ENCODE data around the gene COX10. TPM values are rescaled to one million over a fixed set of nuclear protein-coding genes. Genes with fewer than 3 reads are reported as not detected.

The COX10 gene
- total RNA-seq, 2 experiments from 2014 or later = 24.5 to 25.2 TPM

DNA sequence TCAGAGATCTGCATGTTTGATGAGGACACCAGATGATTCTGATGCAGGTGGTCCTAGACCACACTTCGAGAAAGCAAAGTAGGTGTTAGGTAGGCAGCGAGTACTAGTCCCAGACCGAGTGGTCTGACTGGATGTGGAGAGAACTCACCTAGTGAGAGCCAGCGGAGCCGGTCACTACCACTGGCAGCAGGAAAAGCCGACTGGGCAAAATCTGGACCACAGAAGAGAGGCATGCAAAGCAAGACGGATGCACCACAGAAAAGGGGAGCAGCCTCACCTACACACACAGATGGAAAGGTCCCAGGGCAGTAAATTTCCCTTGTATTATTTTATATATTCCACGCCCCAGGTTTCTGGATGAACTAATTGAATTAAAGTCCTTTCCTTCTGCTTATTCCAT is 13.5 kb downstream of the COX10 start:
- Mint-ChIP-seq H3K27ac (no peak overlapping the region), H3K9me3 (no peaks in the 10 kb centered on the region), H3K36me3 (ENCODE audit: low read depth) (peaks cover 47% of the 10 kb centered on the region), H3K27me3 (no peaks in the 10 kb centered on the region), H3K4me3 (no peak overlapping the region), H3K4me1 (peaks cover 28% of the 10 kb centered on the region)
- DNase-seq = no peak
- POLR2A ChIA-PET = no interaction called here
- CTCF ChIA-PET = no interaction called here

DNA sequence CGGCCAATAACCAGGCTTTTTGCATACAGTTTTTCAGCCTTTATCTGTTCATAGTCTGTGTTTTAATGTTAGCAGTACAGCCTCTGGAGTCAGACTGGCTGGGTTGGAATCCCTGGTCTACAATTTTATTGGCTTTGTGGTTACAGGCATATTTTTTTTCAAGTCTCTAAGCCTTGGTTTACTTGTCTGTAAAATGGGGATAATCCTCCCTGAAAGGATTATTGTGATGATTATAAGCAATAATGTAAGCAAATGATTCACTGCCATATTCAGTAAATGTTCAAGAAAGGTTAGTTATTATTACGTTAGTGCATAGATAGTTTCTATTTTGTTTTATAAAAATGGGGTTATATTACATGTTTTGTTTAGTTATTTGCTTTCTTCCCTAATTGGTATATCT is 15.7 kb downstream of the COX10 start:
- ChIA-PET CTCF (no interaction called here), POLR2A (no interaction called here)
- Mint-ChIP-seq H3K36me3 (ENCODE audit: low read depth) (peaks cover 48% of the 10 kb centered on the region), H3K27me3 (no peaks in the 10 kb centered on the region), H3K9me3 (no peaks in the 10 kb centered on the region), H3K4me1 (peaks cover 28% of the 10 kb centered on the region), H3K4me3 (no peak overlapping the region), H3K27ac (no peak overlapping the region)
- no peak for DNase-seq

DNA sequence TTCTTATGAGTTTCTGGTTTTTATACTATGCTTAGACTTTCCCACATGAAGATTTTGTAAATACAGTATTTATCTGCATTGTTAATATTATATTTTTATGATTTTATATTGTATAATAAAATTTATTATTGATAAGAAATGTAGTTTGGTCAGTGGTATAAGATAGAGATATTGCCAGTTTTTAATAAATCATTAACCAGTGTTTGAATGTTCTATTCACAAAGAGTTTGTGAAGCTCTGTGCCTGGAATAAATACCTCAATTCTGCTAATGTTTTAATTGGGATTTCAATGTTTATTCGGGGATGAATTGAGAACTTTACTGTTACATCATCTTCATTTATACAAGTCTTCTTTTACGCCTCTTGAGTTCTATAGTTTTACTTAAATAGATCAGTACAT is 16.9 kb downstream of the COX10 start:
- H3K27ac Mint-ChIP-seq = no peak overlapping the region
- peaks cover 42% of the 10 kb centered on the region for H3K36me3 Mint-ChIP-seq (ENCODE audit: low read depth)
- H3K27me3 Mint-ChIP-seq = no peaks in the 10 kb centered on the region
- no peak overlapping the region for H3K4me3 Mint-ChIP-seq
- CTCF ChIA-PET = no interaction called here
- POLR2A ChIA-PET = no interaction called here
- DNase-seq = no peak
- no peaks in the 10 kb centered on the region for H3K9me3 Mint-ChIP-seq
- peaks cover 26% of the 10 kb centered on the region for H3K4me1 Mint-ChIP-seq

DNA sequence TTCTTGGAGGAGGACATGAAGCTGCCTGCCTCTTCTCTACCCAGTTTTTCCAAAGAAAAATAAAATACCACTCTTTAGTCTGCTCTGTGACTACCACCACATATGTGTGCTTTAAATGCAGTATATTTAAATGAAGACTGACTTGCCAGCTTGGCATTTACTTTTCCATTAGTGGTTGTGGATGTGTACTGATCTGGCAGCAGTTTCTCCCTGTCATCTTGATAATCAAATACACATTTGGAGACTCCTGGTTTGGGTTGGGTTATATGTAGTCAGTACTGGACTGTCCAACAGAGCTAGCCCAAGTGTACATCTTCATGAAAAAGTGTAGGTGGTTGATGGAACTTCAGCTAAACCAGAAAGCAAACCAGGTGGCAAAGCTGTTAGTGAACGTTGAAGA is 19.9 kb downstream of the COX10 start:
- peaks cover 49% of the 10 kb centered on the region for H3K4me1 Mint-ChIP-seq
- no peak overlapping the region for H3K27ac Mint-ChIP-seq
- no peak overlapping the region for H3K4me3 Mint-ChIP-seq
- no peaks in the 10 kb centered on the region for H3K9me3 Mint-ChIP-seq
- CTCF ChIA-PET = interaction anchor here (1.0 kb wide), 1 partner anchor 34 kb away, joined by 3 read pairs; no protein-coding TSS in a partner anchor
- POLR2A ChIA-PET = interaction anchor here (1.2 to 2.3 kb wide), 3 partner anchors 11 to 211 kb away, joined by 4 to 5 read pairs (median 4); partner anchors contain the start of gene HS3ST3B1
- H3K36me3 Mint-ChIP-seq (ENCODE audit: low read depth) = peaks cover 27% of the 10 kb centered on the region
- H3K27me3 Mint-ChIP-seq = no peaks in the 10 kb centered on the region
- no peak for DNase-seq

DNA sequence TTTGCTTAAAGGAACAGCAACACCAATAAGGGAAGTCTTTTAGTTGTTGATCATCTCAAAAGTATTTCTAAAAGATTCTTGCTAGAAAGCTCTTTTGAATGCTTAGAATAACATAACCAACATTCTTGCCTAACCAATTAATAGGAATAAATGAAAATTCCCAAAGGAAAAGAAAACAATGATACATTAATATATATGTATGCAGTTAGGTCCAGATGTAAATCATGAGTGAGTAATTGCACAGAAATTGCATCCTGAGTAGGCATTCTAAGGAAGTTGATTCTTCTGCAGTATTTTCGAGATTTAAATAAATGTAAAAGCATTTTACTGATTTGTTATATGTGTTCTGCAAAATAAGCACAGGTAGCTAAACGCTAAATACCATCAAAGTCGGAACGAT is 22.1 kb downstream of the COX10 start:
- POLR2A ChIA-PET = interaction anchor here (0.9 to 2.3 kb wide), 3 partner anchors 9 to 210 kb away, joined by 3 to 5 read pairs (median 5); partner anchors contain the start of gene HS3ST3B1
- Mint-ChIP-seq H3K36me3 (ENCODE audit: low read depth) (peaks cover 33% of the 10 kb centered on the region), H3K4me3 (no peak overlapping the region)

DNA sequence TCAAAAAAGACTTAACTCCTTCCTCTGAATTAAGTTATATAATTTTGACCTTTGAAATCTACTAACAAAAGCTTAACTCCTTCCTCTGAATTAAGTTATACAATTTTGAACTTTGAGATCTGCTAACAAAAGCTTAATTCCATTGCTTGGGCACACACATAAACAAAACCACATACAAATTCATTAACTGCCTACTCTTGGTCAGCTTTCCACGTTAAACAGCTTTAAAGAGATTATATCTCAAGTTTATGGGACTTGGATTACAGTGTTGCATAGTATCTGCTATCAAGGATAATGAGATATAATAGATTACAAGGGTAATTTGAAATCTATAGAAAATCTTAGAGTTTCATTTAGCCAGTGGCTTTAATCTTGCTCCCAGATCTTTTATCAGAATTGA is 23.5 kb downstream of the COX10 start:
- Mint-ChIP-seq H3K36me3 (ENCODE audit: low read depth) (peaks cover 24% of the 10 kb centered on the region), H3K9me3 (no peaks in the 10 kb centered on the region), H3K4me1 (peaks cover 41% of the 10 kb centered on the region), H3K4me3 (no peak overlapping the region), H3K27ac (no peak overlapping the region), H3K27me3 (no peaks in the 10 kb centered on the region)
- ChIA-PET CTCF (interaction anchor here (0.8 to 2.0 kb wide), 2 partner anchors 105 to 208 kb away, joined by 3 to 4 read pairs; partner anchors contain the start of gene HS3ST3B1), POLR2A (interaction anchor here (2.3 kb wide), 1 partner anchor 208 kb away, joined by 15 read pairs; the partner anchor contains the start of gene HS3ST3B1)
- no peak for DNase-seq

More for the DNA sequence above, 22.1 kb downstream of the COX10 start:
- no peak overlapping the region for H3K27ac Mint-ChIP-seq
- CTCF ChIA-PET = interaction anchor here (0.9 to 2.0 kb wide), 3 partner anchors 10 to 112 kb away, joined by 3 to 4 read pairs (median 3); no protein-coding TSS in a partner anchor
- no peaks in the 10 kb centered on the region for H3K9me3 Mint-ChIP-seq
- H3K4me1 Mint-ChIP-seq = peaks cover 49% of the 10 kb centered on the region
- no peak for DNase-seq
- H3K27me3 Mint-ChIP-seq = no peaks in the 10 kb centered on the region

DNA sequence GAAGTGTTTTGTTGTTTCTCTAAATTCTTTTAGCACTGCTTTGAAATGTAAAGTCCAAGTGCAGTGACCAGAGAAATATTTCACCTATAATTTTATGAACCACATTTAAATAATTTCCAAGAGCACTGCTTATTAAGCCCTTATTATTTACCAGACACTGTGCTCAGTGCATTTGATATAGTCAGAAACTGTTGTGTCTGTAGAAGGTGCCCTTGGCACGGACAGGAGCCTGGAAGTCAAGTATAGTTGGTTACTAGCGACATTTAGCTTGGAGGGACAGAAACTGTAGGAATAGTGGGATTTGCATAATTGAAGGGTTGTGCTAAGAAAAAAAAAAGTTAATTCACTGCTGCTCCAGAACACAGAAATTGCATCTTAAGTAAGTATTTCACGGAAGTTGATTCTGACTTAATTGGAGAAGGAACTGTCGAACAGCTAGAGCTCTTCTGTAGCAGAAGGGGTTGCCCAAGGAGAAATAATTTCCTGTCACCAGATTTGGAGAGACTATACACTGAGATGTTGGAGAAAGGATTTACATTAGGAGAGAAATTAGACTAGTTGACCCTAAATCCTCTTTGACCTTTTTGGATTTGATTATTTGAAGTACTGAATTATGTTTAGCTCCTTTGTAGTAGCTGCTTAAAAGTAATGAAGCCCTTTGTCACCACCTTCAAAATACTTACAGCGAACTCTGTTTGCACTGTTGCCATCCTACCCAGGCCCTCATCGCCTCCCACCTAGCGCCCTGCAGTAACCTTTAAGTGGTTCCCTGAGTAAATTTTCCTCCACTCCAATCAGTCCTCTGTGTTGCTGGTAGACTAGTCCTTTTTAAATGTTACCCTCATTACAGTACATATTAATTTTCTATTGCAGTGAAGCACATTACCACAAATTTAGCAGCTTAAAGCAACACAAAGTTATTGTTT is 25.6 kb downstream of the COX10 start:
- CTCF ChIA-PET = no interaction called here
- H3K4me1 Mint-ChIP-seq = peaks cover 28% of the 10 kb centered on the region

DNA sequence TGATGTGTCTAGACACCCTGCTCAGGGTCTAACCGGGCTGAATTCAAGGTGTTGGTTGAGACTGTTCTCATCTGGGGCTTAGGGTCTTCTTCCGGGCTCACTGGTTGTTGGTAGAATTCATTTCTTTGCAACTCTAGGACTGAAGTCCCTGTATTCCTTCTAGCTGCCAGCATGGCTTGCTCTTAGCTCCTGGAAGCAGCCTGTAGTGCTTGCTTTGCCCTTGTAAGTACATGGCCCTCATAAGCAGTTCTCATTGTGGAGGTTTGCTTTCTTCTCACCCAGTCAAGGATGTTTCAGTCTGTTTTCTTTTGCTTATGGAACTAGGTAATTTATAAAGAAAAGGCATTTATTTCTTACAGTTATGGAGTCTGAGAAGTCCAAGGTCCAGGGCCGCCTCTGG is 26.3 kb downstream of the COX10 start:
- Mint-ChIP-seq H3K27ac (no peak overlapping the region), H3K4me3 (no peak overlapping the region), H3K4me1 (peaks cover 26% of the 10 kb centered on the region), H3K27me3 (no peaks in the 10 kb centered on the region), H3K36me3 (ENCODE audit: low read depth) (peaks cover 9% of the 10 kb centered on the region), H3K9me3 (no peaks in the 10 kb centered on the region)
- ChIA-PET CTCF (no interaction called here), POLR2A (no interaction called here)
- no peak for DNase-seq

More for the DNA sequence above, 25.6 kb downstream of the COX10 start:
- H3K9me3 Mint-ChIP-seq = no peaks in the 10 kb centered on the region
- DNase-seq = no peak
- no peak overlapping the region for H3K4me3 Mint-ChIP-seq
- H3K36me3 Mint-ChIP-seq (ENCODE audit: low read depth) = peaks cover 10% of the 10 kb centered on the region
- no peak overlapping the region for H3K27ac Mint-ChIP-seq
- POLR2A ChIA-PET = interaction anchor here (1.0 kb wide), 1 partner anchor 103 kb away, joined by 5 read pairs; no protein-coding TSS in a partner anchor
- H3K27me3 Mint-ChIP-seq = no peaks in the 10 kb centered on the region

DNA sequence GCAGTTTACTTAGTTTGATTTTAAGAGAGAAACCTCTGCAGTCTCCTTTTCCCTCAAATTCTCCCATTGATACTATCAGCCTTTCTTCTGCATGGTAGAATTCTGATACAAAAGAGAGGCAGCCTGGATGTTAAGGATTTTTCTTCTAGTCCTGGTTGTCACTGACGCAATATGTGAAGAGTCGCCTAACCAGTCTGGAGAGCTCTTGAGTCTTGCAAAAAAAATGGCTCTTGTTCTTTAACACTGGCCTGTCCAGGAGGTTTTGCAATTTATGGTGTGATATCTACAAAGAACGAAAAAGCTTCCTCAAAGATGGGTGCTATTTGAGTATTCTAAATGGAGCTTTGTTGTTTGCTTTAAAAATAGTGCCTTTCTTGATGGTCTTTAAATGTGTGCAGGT is 28.9 kb downstream of the COX10 start:
- H3K9me3 Mint-ChIP-seq = no peaks in the 10 kb centered on the region
- H3K27ac Mint-ChIP-seq = no peak overlapping the region
- ChIA-PET CTCF (no interaction called here), POLR2A (no interaction called here)
- H3K36me3 Mint-ChIP-seq (ENCODE audit: low read depth) = peaks cover 19% of the 10 kb centered on the region
- no peak overlapping the region for H3K4me3 Mint-ChIP-seq
- no peaks in the 10 kb centered on the region for H3K27me3 Mint-ChIP-seq
- DNase-seq = no peak
- H3K4me1 Mint-ChIP-seq = peaks cover 7% of the 10 kb centered on the region

DNA sequence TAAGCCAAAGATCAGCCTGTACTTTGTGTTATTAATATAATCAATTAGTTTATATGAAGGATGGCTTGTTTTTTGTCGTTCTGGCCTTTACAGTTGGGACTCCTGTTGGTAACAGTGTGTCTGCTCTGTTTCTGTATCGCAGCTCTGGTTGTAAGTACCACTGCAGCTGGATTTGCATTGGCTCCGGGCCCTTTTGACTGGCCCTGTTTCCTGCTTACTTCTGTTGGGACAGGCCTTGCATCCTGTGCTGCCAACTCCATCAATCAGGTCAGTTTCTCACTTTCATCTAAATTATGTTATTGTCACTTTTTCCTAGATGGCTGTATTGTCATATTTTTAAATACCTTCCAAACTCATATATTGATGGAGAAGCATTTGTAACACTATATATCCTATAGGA is 32.7 kb downstream of the COX10 start:
- no peak for DNase-seq
- ChIA-PET POLR2A (no interaction called here), CTCF (no interaction called here)
- H3K9me3 Mint-ChIP-seq = no peaks in the 10 kb centered on the region
- no peaks in the 10 kb centered on the region for H3K27me3 Mint-ChIP-seq
- H3K4me3 Mint-ChIP-seq = no peak overlapping the region
- H3K27ac Mint-ChIP-seq = no peak overlapping the region
- H3K36me3 Mint-ChIP-seq (ENCODE audit: low read depth) = peaks cover 22% of the 10 kb centered on the region
- peaks cover 5% of the 10 kb centered on the region for H3K4me1 Mint-ChIP-seq

DNA sequence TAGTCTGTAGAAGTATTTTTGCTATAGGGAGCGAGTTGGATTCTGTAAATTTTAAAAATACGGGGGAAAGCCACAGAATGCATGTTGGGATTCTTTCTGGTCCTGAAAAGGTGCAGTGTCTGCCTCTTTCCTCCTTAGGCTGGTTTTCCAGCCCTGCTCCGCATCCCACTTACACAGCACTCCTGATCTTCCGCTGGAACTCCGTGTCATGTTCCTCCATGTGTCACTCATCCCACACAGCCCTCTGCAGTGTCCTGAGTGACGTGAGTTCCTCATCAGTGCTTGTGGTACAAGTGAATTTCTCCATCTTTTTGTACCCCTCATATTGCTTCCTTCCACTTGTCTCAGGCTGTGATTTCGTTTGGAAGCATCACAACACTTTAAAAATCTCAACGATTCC is 34.5 kb downstream of the COX10 start:
- CTCF ChIA-PET = interaction anchor here (0.5 kb wide), 1 partner anchor 1072 kb away, joined by 4 read pairs; no protein-coding TSS in a partner anchor

DNA sequence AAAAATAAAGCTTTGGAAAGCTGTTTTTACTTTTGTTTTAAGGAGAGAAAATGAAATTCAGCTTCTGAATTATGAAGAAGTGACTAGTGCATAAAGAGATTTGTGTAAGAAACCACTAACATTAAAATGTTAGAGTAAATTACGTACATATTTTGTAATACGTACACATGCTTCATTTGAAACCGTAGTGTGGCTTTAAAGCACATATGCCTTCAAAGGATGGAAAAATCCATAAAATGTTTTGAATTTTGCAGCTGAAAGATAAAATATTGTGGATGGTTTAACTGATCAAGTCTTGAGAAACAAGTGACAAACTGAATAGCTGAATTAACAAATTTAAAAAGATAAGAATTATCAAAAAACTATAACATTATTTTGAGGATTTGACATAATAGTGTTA is 35.4 kb downstream of the COX10 start:
- peaks cover 18% of the 10 kb centered on the region for H3K4me1 Mint-ChIP-seq
- H3K9me3 Mint-ChIP-seq = no peaks in the 10 kb centered on the region
- CTCF ChIA-PET = no interaction called here
- H3K36me3 Mint-ChIP-seq (ENCODE audit: low read depth) = peaks cover 35% of the 10 kb centered on the region
- no peak overlapping the region for H3K27ac Mint-ChIP-seq
- no peak overlapping the region for H3K4me3 Mint-ChIP-seq
- no peaks in the 10 kb centered on the region for H3K27me3 Mint-ChIP-seq
- POLR2A ChIA-PET = no interaction called here
- no peak for DNase-seq

More for the DNA sequence above, 34.5 kb downstream of the COX10 start:
- no peaks in the 10 kb centered on the region for H3K9me3 Mint-ChIP-seq
- DNase-seq = no peak
- no peaks in the 10 kb centered on the region for H3K27me3 Mint-ChIP-seq
- no peak overlapping the region for H3K27ac Mint-ChIP-seq
- peaks cover 32% of the 10 kb centered on the region for H3K36me3 Mint-ChIP-seq (ENCODE audit: low read depth)
- H3K4me3 Mint-ChIP-seq = no peak overlapping the region
- H3K4me1 Mint-ChIP-seq = peaks cover 18% of the 10 kb centered on the region
- POLR2A ChIA-PET = no interaction called here

DNA sequence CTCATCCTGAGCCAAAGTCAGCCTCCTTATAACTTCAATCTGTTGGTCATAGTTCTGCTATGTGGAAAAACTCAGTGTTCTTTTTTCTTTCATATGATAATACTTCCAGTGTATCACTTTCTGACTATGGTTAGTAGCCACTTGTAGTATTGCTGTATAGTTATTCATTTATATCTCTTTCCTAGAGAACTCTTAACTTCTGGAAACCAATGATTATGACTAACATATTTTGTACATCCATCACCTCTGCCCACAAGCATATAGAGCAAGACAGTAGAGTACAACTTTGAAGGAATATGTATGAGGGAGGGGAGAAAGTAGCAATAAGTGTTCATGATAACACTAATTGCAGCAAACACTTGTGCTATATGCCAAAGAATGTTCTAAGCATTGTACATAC is 38.6 kb downstream of the COX10 start:
- Mint-ChIP-seq H3K27me3 (no peaks in the 10 kb centered on the region), H3K36me3 (ENCODE audit: low read depth) (peaks cover 36% of the 10 kb centered on the region), H3K4me3 (no peak overlapping the region), H3K27ac (no peak overlapping the region), H3K4me1 (peaks cover 31% of the 10 kb centered on the region), H3K9me3 (no peaks in the 10 kb centered on the region)
- no peak for DNase-seq
- ChIA-PET POLR2A (interaction anchor here (1.1 kb wide), 1 partner anchor 193 kb away, joined by 5 read pairs; the partner anchor contains the start of gene HS3ST3B1), CTCF (no interaction called here)
